B cell (primary cell): ENCODE results near the gene SLC25A51. TPM values are rescaled to one million over a fixed set of nuclear protein-coding genes. Genes with fewer than 3 reads are reported as not detected.

ENCODE experiments used
- ATAC-seq: fragments of 200-7000 bp; cut with Tn5 transposase; one replicate; pipeline ENCODE4 v1.10.0; 2021; ENCODE audit warnings: low read depth, mild to moderate bottlenecking, moderate number of reproducible peaks, moderate library complexity
- CTCF ChIA-PET: fragments of 350-600 bp; sonication (Branson Sonifier 250); formaldehyde crosslinking; loops from one replicate; lab custom pipeline; 2021; ENCODE audit warnings: antibody characterized with exemption, inconsistent platforms; lab: Charles Lee
- POLR2A ChIA-PET: fragments of 350-600 bp; sonication (Branson Sonifier 250); formaldehyde crosslinking; loops from one replicate; lab custom pipeline; 2021; ENCODE audit warnings: antibody characterized with exemption; lab: Charles Lee
- DNase-seq: peaks from one replicate; pipeline ENCODE4 v3.0.0; 2013
- H2AFZ ChIP-seq: 2 replicates; pipeline ENCODE4 v1.6.1; 2012; ENCODE audit warnings: mild to moderate bottlenecking, low read depth, low read length; ENCODE audit not compliant: insufficient read depth, poor library complexity, severe bottlenecking
- H3K27ac ChIP-seq, 2 donors: 1 replicate in 1 of 2; 2 replicates in 1 of 2; pipeline ENCODE4 v1.5.1; 2012 to 2013; ENCODE audit warnings: low read length in 2 of 2, mild to moderate bottlenecking in 2 of 2, moderate library complexity in 1 of 2
- H3K27me3 ChIP-seq, 4 experiments: fragments of 200-600 bp in 1 of 4; sonication (generic) in 1 of 4; replicated peaks in 1 of 4; 1 replicate in 2 of 4; 2 replicates in 2 of 4; pipeline versions ENCODE4 v1.6.1 to v1.7.0; 2013 to 2016; ENCODE audit warnings: low read length in 3 of 4, mild to moderate bottlenecking in 2 of 4, mixed read lengths in 1 of 4, moderate library complexity in 1 of 4; ENCODE audit not compliant: insufficient read depth in 4 of 4, control insufficient read depth in 3 of 4; ENCODE audit errors: control extremely low read depth in 1 of 4
- H3K36me3 ChIP-seq, 2 experiments: replicated peaks in 1 of 2; 1 replicate in 1 of 2; 2 replicates in 1 of 2; pipeline versions ENCODE4 v1.6.1 to v1.7.1; 2013; ENCODE audit warnings: low read length in 1 of 2; ENCODE audit not compliant: insufficient read depth in 2 of 2, control insufficient read depth in 1 of 2; ENCODE audit errors: control extremely low read depth in 1 of 2, extremely low read depth in 1 of 2
- H3K4me1 ChIP-seq, 2 donors: fragments of 200-600 bp in 1 of 2; sonication (generic) in 1 of 2; 1 replicate in 1 of 2; 2 replicates in 1 of 2; pipeline versions ENCODE4 v1.5.1 to v1.6.1; 2013 to 2017; ENCODE audit warnings: low read length in 2 of 2; ENCODE audit not compliant: control insufficient read depth in 2 of 2, insufficient read depth in 2 of 2
- H3K4me2 ChIP-seq: replicated peaks from 2 replicates; pipeline ENCODE3; 2012; ENCODE audit warnings: mild to moderate bottlenecking, low read depth, low read length; ENCODE audit not compliant: poor library complexity, severe bottlenecking
- H3K4me3 ChIP-seq, 5 experiments: fragments of 200-600 bp in 1 of 5; sonication (generic) in 1 of 5; 1 replicate in 3 of 5; 2 replicates in 2 of 5; pipeline versions ENCODE4 v1.5.1 to v1.7.0; 2011 to 2016; ENCODE audit warnings: low read length in 4 of 5, mild to moderate bottlenecking in 4 of 5, low read depth in 2 of 5, control low read depth in 1 of 5, moderate library complexity in 1 of 5; ENCODE audit not compliant: insufficient read depth in 1 of 5; ENCODE audit errors: control extremely low read depth in 1 of 5, extremely low read depth in 1 of 5
- H3K79me2 ChIP-seq: fragments of 200-600 bp; sonication (generic); one replicate; pipeline ENCODE4 v1.6.0; 2016; ENCODE audit warnings: low read length; ENCODE audit not compliant: control insufficient read depth, insufficient read depth
- H3K9ac ChIP-seq: fragments of 200-600 bp; sonication (generic); 2 replicates; pipeline ENCODE4 v1.6.1; 2017; ENCODE audit warnings: mild to moderate bottlenecking, low read length, moderate library complexity
- H3K9me3 ChIP-seq, 3 donors: one replicate each; pipeline versions ENCODE4 v1.6.1 to v1.7.1; 2013; ENCODE audit warnings: low read length in 2 of 3; ENCODE audit not compliant: control insufficient read depth in 2 of 3, insufficient read depth in 1 of 3; ENCODE audit errors: control extremely low read depth in 1 of 3
- H4K20me1 ChIP-seq: 2 replicates; pipeline ENCODE4 v1.6.0; 2012; ENCODE audit warnings: mild to moderate bottlenecking, low read length; ENCODE audit not compliant: insufficient read depth, control insufficient read depth, poor library complexity, severe bottlenecking
- H3K27ac Mint-ChIP-seq: one replicate; pipeline ENCODE4 v1.8.0; 2021; ENCODE audit warnings: mixed read lengths
- H3K27me3 Mint-ChIP-seq: one replicate; pipeline ENCODE4 v1.8.0; 2021; ENCODE audit warnings: mixed read lengths
- H3K4me1 Mint-ChIP-seq: one replicate; pipeline ENCODE4 v1.8.0; 2021; ENCODE audit warnings: mixed read lengths
- H3K4me3 Mint-ChIP-seq: one replicate; pipeline ENCODE4 v1.8.0; 2021; ENCODE audit warnings: mixed read lengths
- H3K9me3 Mint-ChIP-seq: one replicate; pipeline ENCODE4 v1.8.0; 2022; ENCODE audit warnings: mixed read lengths; ENCODE audit not compliant: insufficient read depth
- CTCF ChIP-seq: fragments of 200-600 bp; IDR thresholded peaks from one replicate; pipeline ENCODE4 v1.8.0; 2022; ENCODE audit warnings: antibody characterized with exemption, mild to moderate bottlenecking
- EZH2 ChIP-seq: IDR thresholded peaks from 2 replicates; pipeline ENCODE4 v1.6.1; 2012; ENCODE audit warnings: borderline replicate concordance, low read depth, mild to moderate bottlenecking, moderate library complexity, low read length; ENCODE audit not compliant: insufficient read depth, poor library complexity, severe bottlenecking
- WGBS: methylation state at CpG from one replicate; pipeline ENCODE4 v1.1.5; 2013; ENCODE audit warnings: missing lambda C conversion rate; ENCODE audit not compliant: insufficient coverage; 5-methylcytosine and 5-hydroxymethylcytosine counted together
- intact Hi-C: fragments of 100-400 bp; cut with micrococcal nuclease; formaldehyde crosslinking; loops from one replicate; pipeline ENCODE4 v1.10.0; 2022
- polyA plus RNA-seq: library from polyadenylated mRNA; depleted of rRNA; stranded (reverse); fragments of >200 nt; gene quantifications from 2 replicates; pipeline ENCODE4 v1.2.3, GENCODE V29; 2012
- total RNA-seq, 2 donors: library from RNA; stranded (reverse); fragments of 120-200 nt in 1 of 2; gene quantifications; 1 replicate in 1 of 2; 2 replicates in 1 of 2; pipeline versions ENCODE4 v1.2.3 to v1.2.4, GENCODE V29; 2013 to 2022

SLC25A51 gene
- total and polyA plus RNA-seq, 2 donors (not counting 1 experiment from before 2014, with no cell fraction given), result 12.9 to 27.8 TPM

GRCh38 chr9:37942621-37943344 is 38.9 kb upstream of the SLC25A51 start:
- Histone ChIP-seq H3K36me3 (no peaks in the 10 kb centered on the region), H3K4me3 (no peak overlapping the region), H4K20me1 (no peaks in the 10 kb centered on the region), H3K79me2 (no peaks in the 10 kb centered on the region), H2AFZ (no peak overlapping the region), H3K4me2 (no peak overlapping the region), H3K27ac (no peak overlapping the region), H3K4me1 (no peaks in the 10 kb centered on the region), H3K27me3 (no peaks in the 10 kb centered on the region), H3K9me3 (no peaks in the 10 kb centered on the region), H3K9ac (no peak overlapping the region)
- Mint-ChIP-seq H3K4me1 (no peaks in the 10 kb centered on the region), H3K27ac (no peak overlapping the region), H3K27me3 (peaks cover 9% of the 10 kb centered on the region), H3K4me3 (no peak overlapping the region), H3K9me3 (no peaks in the 10 kb centered on the region)
- 91% methylated on average over 7 of the region's 12 CpGs for WGBS
- ChIA-PET CTCF (interaction anchor here (1.1 kb wide), 1 partner anchor 10 kb away, joined by 3 read pairs; no protein-coding TSS in a partner anchor), POLR2A (no interaction called here)
- intact Hi-C loops, result no loop called here
- no peak for DNase-seq
- ATAC-seq, result no peak
- TF ChIP-seq CTCF (no peak), EZH2 (no peak)

GRCh38 chr9:37941253-37941652 is 37.3 kb upstream of the SLC25A51 start:
- Mint-ChIP-seq H3K27me3 (peaks cover 9% of the 10 kb centered on the region), H3K4me3 (no peak overlapping the region), H3K4me1 (no peaks in the 10 kb centered on the region), H3K27ac (no peak overlapping the region), H3K9me3 (no peaks in the 10 kb centered on the region)
- H3K79me2 ChIP-seq, result no peaks in the 10 kb centered on the region
- intact Hi-C loops, result no loop called here
- WGBS, result 100% methylated on average over 2 of the region's 2 CpGs
- ATAC-seq (no peak), DNase-seq (no peak)
- H3K27ac ChIP-seq, result no peak overlapping the region
- no peaks in the 10 kb centered on the region for H3K9me3 ChIP-seq
- POLR2A ChIA-PET, result no interaction called here
- H3K4me3 ChIP-seq, result no peak overlapping the region
- no peaks in the 10 kb centered on the region for H4K20me1 ChIP-seq
- H3K4me2 ChIP-seq, result no peak overlapping the region
- CTCF ChIA-PET, result no interaction called here
- H2AFZ ChIP-seq, result no peak overlapping the region
- H3K27me3 ChIP-seq, result no peaks in the 10 kb centered on the region
- no peak overlapping the region for H3K9ac ChIP-seq
- H3K4me1 ChIP-seq, result no peaks in the 10 kb centered on the region
- TF ChIP-seq CTCF, result no peak
- TF ChIP-seq EZH2, result no peak
- H3K36me3 ChIP-seq, result no peaks in the 10 kb centered on the region
